CD4-positive, alpha-beta T cell treated with Interleukin-10 for 1 hour (primary cell): ENCODE measurements around the gene ASPG.

Source experiments
- DNase-seq: peaks from one replicate; pipeline ENCODE4 v3.0.0-alpha.2; 2020

Gene ASPG

DNA sequence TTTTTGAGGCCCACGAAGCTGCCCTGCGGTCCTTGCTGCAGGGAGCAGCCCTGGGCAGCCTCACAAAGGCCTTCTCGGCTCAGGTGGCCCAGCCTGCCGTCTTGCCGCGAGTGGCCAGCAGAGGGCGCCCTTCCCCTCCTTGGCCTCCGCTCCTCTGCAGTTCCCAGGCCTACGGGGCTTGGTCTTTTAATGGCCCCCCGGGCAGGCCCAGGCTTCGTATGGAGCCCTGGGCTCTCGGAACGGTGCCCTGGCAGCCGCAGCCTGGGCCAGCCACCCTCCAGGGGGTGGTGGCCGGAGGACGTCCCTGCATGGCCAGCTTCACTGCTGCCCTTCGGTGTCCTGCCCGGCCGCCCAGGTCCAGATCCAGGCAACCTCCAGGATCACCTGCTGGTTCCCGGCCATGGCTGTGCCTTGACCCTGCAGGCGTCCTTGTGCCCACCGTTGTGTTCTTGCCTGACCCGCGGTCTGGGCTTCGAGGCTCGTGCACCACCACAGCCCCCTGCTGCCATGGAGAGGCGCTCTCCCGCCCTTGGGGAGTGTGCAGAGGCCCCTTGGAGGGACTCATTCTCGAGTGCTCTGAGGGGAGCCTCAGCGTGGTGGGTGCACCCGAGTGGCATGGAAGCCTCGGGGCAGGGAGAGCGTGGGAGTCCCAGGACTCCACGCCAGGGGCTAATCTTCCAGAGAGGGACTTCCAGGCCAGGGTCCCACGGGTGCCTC lies 9.4 kb downstream of the ASPG start:
- peak; percentile 69 for DNase-seq

DNA sequence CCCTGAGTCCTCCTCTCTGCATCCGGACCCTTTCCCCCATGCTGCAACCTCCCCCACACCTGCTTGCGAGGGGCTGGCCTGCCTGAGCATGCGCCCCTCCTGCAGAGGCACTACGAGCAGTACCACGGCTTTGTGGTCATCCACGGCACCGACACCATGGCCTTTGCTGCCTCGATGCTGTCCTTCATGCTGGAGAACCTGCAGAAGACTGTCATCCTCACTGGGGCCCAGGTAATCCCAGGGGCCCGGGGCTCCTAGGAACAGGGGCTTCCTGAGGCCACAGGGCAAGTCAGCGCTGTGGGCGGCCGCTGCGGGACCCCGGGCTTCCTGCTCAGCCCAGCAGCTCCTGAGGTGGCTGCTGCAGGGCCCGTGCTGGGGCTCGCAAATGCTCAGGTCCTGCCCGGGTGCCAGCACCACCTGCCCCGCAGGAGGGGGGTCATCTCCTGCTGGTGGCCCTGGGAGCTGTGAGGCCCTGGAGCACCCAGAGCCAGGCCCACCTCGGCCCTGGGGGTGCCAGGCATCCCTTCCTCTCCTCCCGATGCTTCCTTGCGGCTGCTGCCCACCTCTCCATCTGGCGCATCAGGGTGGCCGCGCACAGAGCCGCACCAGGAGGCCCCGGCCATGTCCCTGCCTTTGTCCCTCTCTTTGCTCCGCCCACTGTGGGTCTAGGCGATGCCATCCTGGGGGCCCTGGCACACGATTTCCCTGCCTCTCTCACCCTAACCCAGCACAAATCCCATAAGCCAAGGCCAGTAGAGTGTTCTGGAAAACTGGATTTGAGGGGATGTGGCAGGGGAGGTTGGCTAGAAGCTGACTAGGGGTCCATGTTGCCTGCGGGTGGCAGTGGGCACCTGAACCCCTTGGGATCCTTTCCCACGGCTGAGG lies 10.2 kb downstream of the ASPG start:
- no peak for DNase-seq

DNA sequence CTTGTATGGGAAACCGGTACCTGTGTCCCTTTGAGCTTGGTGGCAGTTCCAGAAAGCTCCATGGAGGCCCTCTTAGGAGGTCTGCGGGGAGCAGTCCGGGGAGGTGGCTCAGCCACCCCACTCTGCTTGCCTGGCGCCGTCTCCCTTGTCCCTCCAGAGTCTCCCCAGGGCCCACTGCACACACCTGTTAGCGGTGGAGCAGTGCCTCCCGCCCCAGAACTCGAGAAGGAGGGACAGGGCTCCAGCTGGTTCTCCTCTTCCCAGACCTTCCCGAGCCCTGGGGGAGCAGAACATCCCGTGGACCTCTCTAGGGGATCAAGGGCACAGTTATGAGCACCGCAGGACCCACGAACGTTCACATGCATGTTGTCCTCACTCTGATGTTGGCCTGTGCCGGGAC lies 10.8 kb downstream of the ASPG start:
- DNase-seq: no peak

DNA sequence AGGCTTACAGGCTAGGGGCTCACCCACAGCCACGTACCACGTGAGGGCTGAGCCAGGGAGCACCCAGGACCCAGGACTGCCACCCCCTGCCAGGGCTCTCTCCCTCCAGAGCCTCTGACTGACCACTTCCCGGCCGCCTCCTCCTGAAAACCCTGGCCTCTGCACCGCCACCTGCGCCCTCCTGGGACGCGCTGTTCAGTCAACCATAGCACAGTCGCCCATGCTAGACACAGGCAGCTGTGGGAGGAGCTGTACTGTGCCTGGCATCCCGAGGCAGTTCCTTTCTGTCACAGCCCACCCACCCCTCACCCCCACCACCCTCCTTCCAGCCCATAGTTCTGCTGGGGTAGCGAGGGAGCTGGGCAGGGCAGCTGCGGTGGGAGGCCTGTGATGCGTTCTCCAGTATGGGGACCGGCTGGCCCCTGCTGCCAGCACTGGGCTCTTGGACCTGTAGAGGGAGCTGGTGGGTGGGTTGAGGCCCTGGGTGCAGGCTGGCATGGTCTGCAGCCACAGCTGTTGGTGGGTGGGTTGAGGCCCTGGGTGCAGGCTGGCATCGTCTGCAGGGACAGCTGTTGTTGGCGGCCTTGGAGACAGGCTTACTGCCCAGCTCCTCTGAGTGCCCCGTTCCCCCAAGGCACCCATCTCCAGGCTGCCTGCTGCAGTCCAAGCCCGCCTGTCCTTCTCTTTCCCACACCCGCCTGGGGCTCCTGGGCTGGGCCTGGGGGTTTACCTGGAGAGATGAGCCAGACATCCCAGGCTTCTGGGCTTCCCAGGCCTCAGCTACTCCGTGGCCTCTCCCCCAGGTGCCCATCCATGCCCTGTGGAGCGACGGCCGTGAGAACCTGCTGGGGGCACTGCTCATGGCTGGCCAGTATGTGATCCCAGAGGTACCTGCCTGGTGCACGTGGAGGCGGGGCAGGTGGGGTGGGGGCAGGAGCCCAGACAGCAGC lies 11.5 kb downstream of the ASPG start:
- no peak for DNase-seq

DNA sequence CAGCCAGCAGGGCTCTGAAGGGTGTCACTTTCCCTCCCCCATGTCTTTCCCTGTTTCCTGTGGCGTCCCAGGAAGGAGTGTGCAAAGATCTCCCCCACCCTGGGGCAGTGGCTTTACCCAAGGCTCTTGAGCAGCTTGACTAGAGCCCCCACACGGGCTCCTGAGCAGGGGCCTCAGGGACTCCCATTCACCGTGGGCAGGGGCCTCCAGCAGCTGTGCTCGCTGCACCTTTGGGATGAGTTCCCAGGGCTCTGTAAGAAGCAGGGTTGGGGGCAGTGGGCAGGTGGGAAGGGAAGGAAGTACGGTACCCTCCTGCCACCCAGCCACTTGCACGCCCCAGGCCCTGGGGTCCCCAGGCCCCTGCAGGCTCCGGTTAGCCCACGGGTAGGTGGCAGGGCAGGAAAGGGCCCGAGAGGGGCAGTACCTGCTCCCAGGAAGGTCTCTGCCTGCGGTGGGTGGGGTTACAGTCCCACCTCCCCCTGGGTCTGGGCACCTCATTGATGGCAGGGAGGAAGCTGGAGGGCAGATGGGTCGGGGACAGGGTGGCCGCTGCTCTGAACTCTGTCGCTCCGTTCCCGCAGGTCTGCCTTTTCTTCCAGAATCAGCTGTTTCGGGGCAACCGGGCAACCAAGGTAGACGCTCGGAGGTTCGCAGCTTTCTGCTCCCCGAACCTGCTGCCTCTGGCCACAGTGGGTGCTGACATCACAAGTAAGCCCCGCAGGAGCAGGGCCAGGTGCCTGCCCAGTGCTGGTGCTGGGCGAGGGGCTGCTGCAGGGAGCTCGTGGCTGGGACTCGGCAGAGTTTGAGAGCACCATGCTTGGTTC lies 13.0 kb downstream of the ASPG start:
- DNase-seq: no peak

DNA sequence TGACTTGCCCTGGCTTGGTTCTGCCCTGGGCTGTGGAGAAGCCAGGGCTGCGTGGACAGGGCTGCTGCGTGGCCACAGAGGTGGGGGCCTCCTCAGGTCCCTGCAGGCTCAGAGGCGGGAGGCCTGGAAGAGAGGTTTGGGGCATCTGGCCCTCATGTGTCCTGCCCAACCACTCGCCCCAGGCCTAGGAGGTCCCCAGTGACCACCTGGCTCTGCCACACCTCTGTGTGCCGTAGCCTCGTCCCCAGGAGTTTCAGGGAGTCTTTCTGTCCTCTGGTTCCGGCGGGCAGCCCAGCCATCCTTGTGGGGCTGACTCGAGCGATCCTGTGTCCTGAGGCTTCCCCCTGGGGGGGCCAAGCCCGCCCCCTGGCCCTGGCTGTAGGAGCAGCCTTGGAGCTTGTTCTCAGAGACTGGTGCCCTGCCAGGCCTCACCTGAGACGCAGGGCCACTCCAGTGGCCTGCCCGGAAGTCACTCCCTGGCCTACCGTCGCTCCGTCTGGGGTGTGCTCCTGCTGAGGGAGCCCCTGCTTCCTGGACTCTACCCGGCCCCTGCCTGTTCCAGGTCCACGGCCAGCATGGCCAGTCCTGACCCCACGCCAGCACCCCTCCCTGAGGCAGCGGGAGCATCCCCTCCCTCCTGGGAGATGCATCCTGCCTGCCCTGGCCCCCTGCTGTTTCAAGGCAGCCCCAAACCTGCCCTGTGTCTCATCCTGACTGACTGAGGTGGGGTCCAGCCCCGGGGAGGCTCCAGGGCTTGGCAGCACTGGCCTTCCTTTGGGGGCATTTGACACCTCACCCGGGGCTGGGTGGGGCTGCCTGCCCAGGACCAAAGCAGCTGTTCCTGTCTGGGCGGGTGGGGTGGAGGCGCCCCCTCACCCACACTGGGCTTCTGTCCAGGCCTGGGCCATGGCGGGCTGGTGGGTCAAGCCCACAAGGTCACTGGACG lies 13.9 kb downstream of the ASPG start:
- no peak for DNase-seq

DNA sequence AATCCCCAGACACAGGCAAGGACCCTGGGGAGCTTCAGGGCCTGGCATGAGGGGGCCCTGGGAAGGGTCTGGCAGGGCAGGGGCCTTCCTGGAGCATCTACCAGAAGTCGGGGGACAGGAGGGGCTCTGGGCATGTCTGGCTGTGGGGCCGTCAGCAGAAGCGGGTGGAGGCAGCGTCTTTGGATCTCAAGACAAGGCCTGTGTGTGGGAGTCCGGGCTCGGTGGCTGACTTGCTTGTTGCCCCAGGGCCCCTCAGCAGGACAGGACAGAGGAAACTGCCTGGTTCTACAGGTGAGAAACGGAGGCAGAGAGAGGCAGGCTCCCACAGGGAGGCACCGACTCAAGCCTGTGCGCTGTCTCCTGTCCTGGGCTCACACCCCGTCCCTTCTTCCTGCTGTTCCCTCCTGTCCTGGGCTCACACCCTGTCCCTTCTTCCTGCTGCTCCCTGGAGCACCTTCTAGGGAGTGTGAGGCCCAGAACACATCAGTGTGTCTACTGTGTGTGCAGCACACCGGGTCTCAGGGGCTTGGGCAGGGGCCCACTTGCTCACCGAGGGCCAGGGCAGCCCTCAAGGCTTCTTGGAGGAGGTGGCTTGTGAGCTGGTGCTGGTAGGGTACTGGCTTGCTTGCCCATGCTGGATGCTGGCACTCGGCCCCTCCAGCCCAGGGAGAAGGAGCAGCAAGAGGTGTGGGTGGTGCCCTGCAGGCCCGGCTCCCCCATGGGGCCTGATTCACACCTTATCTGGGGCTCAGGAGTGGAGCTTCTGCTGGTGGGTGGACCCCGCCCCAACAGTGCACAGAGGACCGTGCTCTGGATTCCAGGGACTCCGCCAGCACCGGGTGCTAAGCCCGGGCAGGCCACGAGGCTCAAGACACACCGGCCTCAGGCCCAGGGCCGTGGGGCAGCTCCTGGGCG lies 14.9 kb downstream of the ASPG start:
- no peak for DNase-seq

DNA sequence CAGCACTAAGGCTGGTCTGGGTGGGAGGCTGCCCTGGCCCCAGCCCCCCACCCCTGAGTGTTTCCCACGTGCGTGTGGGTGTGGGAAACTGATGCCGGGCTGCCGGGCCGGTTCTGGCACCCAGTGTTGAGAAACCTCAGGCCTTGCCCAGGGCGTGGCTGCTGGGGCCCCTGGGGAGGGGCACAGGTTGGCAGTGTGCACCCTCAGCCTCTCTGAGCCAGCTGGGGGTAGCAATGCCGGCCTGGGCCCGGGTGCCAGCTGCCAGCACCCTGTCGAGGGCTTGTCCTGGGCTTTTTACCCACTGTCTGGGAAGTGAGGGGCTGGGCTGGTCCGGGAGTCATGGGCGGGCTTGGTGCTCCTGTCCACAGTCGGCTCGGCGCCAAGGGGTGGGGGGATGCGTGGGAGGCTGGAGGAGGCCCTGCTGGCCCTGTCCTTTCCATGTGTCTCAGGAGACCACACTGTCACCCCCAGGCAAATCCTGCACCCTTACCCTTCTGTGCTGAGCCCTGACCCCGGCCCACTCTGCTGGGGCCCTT lies 15.7 kb downstream of the ASPG start:
- no peak for DNase-seq

DNA sequence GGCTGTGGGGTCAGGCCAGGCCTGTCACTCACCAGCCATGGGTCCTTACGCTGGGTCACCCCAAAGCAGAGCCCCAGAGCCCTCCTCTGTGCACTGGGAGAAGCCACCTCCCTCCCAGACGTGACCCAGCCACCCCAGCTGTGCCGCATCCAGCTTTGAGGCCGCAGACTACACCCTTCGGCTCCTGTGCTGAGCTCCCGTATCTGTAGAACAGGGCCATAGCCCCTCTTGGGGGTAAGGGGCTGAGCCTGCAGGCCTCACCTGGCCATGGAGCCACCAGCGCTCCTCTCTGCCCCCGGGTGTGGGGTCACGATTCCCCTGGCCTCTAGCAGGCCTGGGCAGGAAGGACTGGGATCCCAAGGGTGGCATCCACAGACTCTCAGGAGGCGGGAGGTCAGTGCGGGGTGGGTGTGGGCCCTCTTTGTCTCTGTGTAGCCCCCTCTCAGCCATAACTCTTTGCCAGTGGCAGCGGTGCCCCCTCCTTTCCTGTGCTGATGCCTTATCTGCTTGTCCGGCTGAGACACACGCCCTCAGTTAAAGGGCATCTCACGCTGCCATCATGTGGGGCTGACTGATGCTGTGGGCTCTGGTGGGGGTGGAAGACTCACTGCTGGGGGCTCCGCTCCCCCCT lies 16.3 kb downstream of the ASPG start:
- no peak for DNase-seq

DNA sequence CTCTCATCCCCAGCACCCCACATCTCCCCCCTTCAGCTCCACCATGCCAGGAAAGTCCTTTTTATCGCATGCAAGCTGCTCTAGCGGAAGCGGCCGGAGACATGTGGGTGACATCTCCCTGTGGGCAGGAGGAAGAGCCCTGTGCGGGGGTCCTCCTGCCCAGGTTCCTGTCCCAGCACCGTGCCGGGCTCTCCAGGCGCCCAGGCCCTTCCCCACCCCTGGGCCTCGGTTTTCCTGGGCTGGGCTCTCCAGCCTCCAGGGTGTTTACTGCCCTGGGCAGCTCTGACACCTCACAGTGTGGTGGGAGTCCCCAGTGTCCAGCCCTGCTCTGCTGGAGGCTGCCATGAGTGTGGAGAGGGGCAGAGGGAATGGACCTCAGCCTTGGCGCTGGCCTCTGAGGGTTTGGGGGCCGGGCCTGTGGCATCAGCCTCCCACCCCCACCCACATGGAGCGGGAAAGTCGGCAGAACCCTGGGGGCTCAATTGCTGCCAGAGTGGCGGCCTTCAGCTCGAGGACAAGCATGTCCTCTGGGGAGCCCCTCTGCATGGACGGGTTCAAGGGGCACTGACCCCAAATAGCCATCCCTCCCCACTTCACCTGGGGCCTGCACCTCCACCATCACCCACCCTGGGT lies 16.9 kb downstream of the ASPG start:
- no peak for DNase-seq

DNA sequence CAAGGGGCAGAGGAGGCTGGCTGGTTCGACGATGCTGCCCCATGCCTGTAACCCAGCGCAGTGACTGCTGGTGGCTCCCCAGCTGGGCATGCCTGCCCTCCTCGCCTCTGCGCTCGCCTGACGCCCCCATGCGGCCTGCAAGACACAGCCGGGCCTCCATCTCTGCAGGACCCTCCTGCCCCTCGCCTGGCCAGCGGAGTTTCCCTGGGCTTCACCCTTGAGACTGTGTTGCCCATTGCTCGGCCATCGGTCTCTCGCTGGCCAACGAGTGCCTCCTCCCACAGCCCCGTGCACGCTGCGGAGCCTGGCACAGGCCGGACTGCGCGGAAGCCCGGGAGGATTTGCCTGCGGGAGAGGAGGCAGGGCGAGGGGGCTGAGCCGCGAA lies 17.6 kb downstream of the ASPG start:
- DNase-seq: no peak

DNA sequence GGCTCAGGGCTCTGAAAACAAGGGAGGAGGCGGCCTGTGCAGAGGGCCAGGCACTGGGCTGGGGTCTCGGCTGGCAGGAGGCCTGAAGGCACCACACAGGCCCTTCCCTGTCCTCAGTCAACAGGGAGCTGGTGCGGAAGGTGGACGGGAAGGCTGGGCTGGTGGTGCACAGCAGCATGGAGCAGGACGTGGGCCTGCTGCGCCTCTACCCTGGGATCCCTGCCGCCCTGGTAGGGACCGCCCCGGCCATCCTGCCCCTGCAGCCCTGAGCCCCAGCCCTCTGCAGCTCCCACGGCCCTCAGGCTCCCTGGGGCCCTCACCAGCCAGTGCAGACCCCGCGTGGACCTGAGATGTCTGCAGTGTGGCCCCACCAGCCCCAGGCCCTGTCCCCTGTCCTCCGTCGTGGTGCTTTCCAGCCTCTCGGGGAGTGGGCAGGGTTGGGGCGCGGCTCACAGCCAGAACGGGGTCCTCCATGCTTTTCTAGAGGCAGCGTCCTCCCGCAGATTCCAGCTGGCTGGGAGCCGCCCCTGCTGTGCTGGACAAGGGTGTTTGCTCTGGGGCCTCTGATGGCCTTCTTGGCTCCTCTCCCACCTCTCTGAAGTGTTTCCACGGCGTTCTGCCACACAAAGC lies 18.1 kb downstream of the ASPG start:
- DNase-seq: no peak

DNA sequence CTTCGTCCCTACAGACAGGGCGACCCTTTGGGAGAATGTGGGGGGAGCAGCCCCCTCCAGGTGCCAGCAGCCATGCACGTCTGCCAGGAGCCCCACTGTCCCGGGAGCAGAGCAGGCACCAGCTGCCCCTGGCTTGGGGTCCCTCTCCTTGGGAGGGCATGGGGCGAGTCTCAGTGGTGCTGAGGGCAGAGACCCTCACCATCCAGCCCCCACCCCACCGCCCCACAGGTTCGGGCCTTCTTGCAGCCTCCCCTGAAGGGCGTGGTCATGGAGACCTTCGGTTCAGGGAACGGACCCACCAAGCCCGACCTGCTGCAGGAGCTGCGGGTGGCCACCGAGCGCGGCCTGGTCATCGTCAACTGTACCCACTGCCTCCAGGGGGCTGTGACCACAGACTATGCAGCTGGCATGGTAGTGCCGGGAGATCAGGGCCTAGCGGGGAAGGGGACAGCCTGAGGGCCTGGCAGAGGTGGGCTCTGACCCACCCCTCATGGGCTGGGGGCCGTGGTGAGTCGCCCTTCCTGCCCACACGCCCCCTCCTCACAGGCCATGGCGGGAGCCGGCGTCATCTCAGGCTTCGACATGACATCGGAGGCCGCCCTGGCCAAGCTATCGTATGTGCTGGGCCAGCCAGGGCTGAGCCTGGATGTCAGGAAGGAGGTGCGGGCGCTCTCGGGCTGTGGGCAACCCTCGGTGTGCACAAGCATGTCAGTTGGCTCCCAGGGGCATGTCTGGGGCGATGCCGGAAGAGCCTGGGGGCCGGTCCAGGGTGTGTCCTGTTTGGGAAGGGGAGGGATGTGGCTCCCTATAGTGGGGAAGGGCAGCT lies 18.8 kb downstream of the ASPG start:
- no peak for DNase-seq

DNA sequence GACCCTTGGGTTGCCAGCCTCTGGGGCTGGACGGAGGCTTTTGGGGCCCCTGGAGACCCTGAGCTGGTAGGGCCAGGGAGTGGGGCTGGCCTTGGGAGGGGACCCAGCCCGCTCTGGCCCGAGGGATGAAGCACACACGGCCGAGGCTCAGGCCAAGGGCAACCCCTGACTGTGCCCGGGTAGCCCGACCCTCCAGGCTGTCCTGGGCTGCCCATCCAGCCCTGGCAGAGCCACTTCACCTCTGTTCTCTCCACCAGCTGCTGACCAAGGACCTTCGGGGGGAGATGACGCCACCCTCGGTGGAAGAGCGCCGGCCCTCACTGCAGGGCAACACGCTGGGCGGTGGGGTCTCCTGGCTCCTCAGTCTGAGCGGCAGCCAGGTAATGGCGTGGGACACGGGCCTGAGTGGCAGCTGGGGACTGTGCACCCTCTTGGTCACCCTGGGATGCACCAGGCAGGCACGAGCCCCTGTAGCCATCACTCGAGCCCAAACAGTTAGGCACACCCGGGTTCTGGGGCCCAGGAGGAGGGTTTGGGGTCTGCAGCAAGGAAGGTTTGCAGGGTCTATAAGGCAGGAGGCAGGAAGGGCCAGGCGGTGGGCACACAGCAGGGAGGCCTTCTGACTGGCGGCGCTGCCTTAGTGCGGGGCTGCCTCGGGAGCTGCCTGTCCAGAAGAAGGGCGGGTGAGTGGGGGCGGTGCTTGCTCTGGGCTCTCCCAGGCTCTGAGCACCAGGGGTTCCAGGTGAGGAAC lies 19.7 kb downstream of the ASPG start:
- no peak for DNase-seq

DNA sequence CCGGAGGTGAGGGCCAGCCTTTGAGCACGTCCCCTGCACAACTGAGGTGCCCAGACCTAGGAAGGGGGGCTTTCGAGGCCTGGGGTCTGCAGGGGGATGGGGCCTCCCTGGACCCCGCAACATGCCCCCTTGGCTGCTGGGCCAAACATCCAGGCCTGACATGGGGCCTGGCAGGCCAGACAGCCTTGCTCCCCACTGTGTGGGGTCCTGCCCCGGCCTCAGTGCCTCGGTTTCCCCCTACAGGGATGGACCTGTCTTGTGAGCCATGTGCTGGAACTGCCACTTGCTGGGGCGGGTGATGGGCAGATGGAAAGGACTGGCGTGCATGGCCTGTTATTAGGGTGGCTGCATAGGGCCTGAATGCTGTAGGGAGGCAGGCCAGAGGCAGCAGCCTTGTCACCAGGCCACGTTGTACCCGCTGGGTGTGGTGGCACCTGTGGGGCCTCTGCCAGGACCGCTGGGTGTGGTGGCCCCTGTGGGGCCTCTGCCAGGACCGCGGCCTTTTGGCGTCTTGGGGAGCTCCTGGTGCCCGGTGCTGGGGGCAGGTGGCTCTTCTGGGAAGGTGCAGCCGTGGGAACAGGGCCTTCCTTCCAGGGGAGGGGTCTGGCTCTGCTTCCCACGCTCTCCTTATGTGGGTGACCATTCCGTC lies 20.4 kb downstream of the ASPG start:
- no peak for DNase-seq

DNA sequence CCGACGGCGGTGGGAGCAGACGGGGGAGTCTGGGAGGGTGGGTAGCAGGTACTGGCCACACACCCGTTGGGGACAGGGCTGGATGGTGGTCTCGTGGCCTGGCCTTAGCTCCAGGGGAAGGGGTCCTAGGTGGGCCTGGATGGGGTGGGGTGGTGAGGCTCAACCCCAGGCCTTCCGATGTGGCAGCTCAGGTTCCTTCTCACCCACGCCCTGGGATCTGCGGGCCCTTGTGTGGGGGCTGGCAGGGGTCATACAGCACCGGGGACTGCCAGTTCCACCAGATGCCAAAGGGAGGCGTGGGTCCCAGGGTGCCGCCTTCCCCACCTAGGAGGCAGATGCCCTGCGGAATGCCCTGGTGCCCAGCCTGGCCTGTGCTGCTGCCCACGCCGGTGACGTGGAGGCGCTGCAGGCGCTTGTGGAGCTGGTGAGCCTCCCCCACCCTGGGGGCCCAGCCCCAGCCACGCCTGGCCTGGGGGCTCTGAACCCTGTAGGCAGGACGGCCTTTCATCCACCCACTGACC lies 21.0 kb downstream of the ASPG start:
- DNase-seq: no peak
